HepG2 (cell line): Measurements from ENCODE around the gene TEF. TPM values are rescaled to one million over a fixed set of nuclear protein-coding genes. Genes with fewer than 3 reads are reported as not detected.

Experiments used
- FOXK1 ChIP-seq: sonication (generic); formaldehyde crosslinking; IDR thresholded peaks from 2 replicates; pipeline ENCODE4 v1.4.0; 2020; ENCODE audit warnings: low read depth, missing genetic modification reagents, borderline replicate concordance
- GZF1 ChIP-seq: sonication (generic); formaldehyde crosslinking; IDR thresholded peaks from 2 replicates; pipeline ENCODE4 v1.5.1; 2020; ENCODE audit warnings: mild to moderate bottlenecking, missing genetic modification reagents
- KDM5A ChIP-seq: fragments of 200-600 bp; sonication (generic); IDR thresholded peaks from 2 replicates; pipeline ENCODE4 v1.7.0; 2018; ENCODE audit warnings: antibody characterized with exemption, mild to moderate bottlenecking, low read length, borderline replicate concordance
- KMT2B ChIP-seq: IDR thresholded peaks from 2 replicates; pipeline ENCODE4 v1.6.1; 2016; ENCODE audit warnings: missing genetic modification reagents, missing compliant biosample characterization
- NR2C2 ChIP-seq: sonication (generic); formaldehyde crosslinking; IDR thresholded peaks from 2 replicates; pipeline ENCODE4 v1.4.0; 2020; ENCODE audit warnings: missing genetic modification reagents, mild to moderate bottlenecking, moderate library complexity, borderline replicate concordance
- RAD51 ChIP-seq: fragments of 450-650 bp; IDR thresholded peaks from 2 replicates; pipeline ENCODE4 v1.6.1; 2016; ENCODE audit warnings: borderline replicate concordance
- RBFOX2 ChIP-seq: fragments of 200-400 bp; formaldehyde crosslinking; IDR thresholded peaks from 2 replicates; pipeline ENCODE4 v1.6.1; 2017; ENCODE audit warnings: low read depth, mild to moderate bottlenecking, low read length
- RFXAP ChIP-seq: sonication (generic); formaldehyde crosslinking; IDR thresholded peaks from 2 replicates; pipeline ENCODE4 v1.4.0; 2020; ENCODE audit warnings: missing genetic modification reagents, borderline replicate concordance
- SAP130 ChIP-seq: IDR thresholded peaks from 2 replicates; pipeline ENCODE4 v1.6.1; 2016; ENCODE audit warnings: low read depth
- SOX6 ChIP-seq, 2 experiments: fragments of 450-650 bp in 1 of 2; sonication (generic) in 1 of 2; formaldehyde crosslinking in 1 of 2; IDR thresholded peaks; 2 replicates each; pipeline versions ENCODE4 v1.4.0 to v1.6.1; 2017 to 2020; ENCODE audit warnings: antibody characterized with exemption in 1 of 2, mild to moderate bottlenecking in 1 of 2, missing genetic modification reagents in 1 of 2
- ZBTB20 ChIP-seq: sonication (generic); formaldehyde crosslinking; IDR thresholded peaks from 2 replicates; pipeline ENCODE4 v1.8.1; 2023; ENCODE audit warnings: missing genetic modification reagents, low read depth, mild to moderate bottlenecking, borderline replicate concordance
- ZFX ChIP-seq: sonication (generic); formaldehyde crosslinking; IDR thresholded peaks from 2 replicates; pipeline ENCODE4 v1.4.0; 2020; ENCODE audit warnings: mild to moderate bottlenecking, low read depth, missing genetic modification reagents, moderate library complexity
- ZNF839 ChIP-seq: sonication (generic); formaldehyde crosslinking; IDR thresholded peaks from 2 replicates; pipeline ENCODE4 v1.4.0; 2020; ENCODE audit warnings: missing genetic modification reagents, mild to moderate bottlenecking, borderline replicate concordance
- polyA plus RNA-seq, 8 experiments: library from polyadenylated mRNA; depleted of rRNA in 3 of 8; stranded (reverse) in 7 of 8; unstranded in 1 of 8; fragments of >200 nt; fragmentation: Illumina TruSeq in 4 of 8; extraction: Trizol in 4 of 8; gene quantifications; 2 replicates each; pipeline versions ENCODE4 v1.2.1 to v1.2.3, GENCODE V29; 2011 to 2016; ENCODE audit warnings: low read depth in 4 of 8, missing spikeins in 1 of 8, mixed read lengths in 1 of 8; ENCODE audit not compliant: insufficient read depth in 1 of 8
- total RNA-seq, 5 experiments: library from RNA; depleted of rRNA; stranded (reverse); fragments of >200 nt; fragmentation: Illumina TruSeq; extraction: Trizol; gene quantifications; 2 replicates each; pipeline ENCODE4 v1.2.3, GENCODE V29; 2016; ENCODE audit warnings: low read depth in 1 of 5
- TF ChIP-seq, protein P1 (sequence below): IDR thresholded peaks from 2 replicates; pipeline ENCODE4 v1.6.1; 2012; ENCODE audit warnings: low read depth, low read length, improper control_type of control experiment
- TF ChIP-seq, protein P2 (sequence below): sonication (generic); formaldehyde crosslinking; IDR thresholded peaks from 2 replicates; pipeline ENCODE4 v1.4.0; 2020; ENCODE audit warnings: missing genetic modification reagents
- TF ChIP-seq, protein P3 (sequence below): sonication (generic); formaldehyde crosslinking; IDR thresholded peaks from 2 replicates; pipeline ENCODE4 v1.9.0; 2022; ENCODE audit warnings: missing genetic modification reagents, mild to moderate bottlenecking, borderline replicate concordance
- TF ChIP-seq, protein P4 (sequence below): sonication (generic); formaldehyde crosslinking; IDR thresholded peaks from 2 replicates; pipeline ENCODE4 v1.9.0; 2022; ENCODE audit warnings: low read depth, missing genetic modification reagents
- TF ChIP-seq, protein P5 (sequence below): sonication (generic); formaldehyde crosslinking; IDR thresholded peaks from 2 replicates; pipeline ENCODE4 v1.4.0; 2020; ENCODE audit warnings: missing genetic modification reagents

TEF gene
- total and polyA plus RNA-seq, 2 of the 13 experiments (the other 11 are each of a cell fraction or from before 2014, with no cell fraction given) = 7.6 to 11.2 TPM

DNA sequence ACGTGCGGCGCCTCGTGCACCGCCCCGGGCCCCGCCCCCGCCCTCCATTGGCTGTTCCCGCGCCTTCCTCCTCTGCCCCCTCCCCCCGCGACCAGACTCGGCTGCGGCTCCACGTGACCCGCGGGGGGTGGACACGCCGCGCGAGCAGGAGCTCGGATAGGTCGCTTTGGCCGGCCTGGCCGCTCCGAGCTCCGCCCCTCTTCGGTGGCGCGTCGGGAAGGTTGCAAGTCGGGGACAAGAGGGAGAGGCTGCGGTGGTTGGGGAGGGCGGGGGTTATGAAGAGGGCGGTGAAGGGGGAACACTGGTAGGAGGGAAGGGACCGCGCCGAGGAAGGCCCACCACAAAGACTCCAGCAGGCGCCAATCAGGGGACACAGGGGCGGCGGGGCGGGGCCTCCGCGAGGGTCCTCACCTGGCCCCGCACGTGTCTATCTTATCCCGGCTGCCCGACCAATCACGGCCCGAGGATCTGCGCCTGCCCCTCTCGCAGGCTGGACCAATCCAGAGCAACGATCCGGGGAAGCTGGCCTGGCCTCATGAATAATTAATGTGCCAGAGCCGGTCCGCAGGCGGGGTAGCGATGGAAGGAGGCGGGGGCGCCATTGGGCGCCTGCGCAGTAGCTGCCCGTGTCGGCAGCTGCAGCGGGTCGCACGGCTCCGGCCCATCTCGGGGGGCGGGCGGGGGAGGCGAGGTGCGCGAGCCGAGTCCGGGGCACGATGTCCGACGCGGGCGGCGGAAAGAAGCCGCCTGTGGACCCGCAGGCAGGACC, at the start of gene TEF (continued):
- TF ChIP-seq, protein P1, sequence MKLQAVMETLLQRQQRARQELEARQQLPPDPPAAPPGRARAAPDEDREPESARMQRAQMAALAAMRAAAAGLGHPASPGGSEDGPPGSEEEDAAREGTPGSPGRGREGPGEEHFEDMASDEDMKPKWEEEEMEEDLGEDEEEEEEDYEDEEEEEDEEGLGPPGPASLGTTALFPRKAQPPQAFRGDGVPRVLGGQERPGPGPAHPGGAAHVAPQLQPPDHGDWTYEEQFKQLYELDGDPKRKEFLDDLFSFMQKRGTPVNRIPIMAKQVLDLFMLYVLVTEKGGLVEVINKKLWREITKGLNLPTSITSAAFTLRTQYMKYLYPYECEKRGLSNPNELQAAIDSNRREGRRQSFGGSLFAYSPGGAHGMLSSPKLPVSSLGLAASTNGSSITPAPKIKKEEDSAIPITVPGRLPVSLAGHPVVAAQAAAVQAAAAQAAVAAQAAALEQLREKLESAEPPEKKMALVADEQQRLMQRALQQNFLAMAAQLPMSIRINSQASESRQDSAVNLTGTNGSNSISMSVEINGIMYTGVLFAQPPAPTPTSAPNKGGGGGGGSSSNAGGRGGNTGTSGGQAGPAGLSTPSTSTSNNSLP = peak; percentile 73; the same call in 1 of the 2 replicates
- TF ChIP-seq, protein P2, sequence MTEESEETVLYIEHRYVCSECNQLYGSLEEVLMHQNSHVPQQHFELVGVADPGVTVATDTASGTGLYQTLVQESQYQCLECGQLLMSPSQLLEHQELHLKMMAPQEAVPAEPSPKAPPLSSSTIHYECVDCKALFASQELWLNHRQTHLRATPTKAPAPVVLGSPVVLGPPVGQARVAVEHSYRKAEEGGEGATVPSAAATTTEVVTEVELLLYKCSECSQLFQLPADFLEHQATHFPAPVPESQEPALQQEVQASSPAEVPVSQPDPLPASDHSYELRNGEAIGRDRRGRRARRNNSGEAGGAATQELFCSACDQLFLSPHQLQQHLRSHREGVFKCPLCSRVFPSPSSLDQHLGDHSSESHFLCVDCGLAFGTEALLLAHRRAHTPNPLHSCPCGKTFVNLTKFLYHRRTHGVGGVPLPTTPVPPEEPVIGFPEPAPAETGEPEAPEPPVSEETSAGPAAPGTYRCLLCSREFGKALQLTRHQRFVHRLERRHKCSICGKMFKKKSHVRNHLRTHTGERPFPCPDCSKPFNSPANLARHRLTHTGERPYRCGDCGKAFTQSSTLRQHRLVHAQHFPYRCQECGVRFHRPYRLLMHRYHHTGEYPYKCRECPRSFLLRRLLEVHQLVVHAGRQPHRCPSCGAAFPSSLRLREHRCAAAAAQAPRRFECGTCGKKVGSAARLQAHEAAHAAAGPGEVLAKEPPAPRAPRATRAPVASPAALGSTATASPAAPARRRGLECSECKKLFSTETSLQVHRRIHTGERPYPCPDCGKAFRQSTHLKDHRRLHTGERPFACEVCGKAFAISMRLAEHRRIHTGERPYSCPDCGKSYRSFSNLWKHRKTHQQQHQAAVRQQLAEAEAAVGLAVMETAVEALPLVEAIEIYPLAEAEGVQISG = no peak
- TF ChIP-seq KMT2B (CRISPR knock-in tag) = 0 out of 2 replicates have a peak, but pooled peaks have one; percentile 2
- 0 out of 2 replicates have a peak, but pooled peaks have one; percentile 9 for TF ChIP-seq GZF1
- TF ChIP-seq SOX6 (IDR thresholded peaks at IDR 0.05) = no peak
- TF ChIP-seq SOX6 (CRISPR knock-in tag; IDR thresholded peaks at IDR 0.05) = 0 out of 2 replicates have a peak, but pooled peaks have one; percentile 9
- TF ChIP-seq KDM5A = peak; percentile 50; the same call in 1 of the 2 replicates
- TF ChIP-seq RAD51 = peak; percentile 81
- TF ChIP-seq FOXK1 (CRISPR knock-in tag) = peak; percentile 8; the same call in 1 of the 2 replicates
- 0 out of 2 replicates have a peak, but pooled peaks have one; percentile 7 for TF ChIP-seq NR2C2 (CRISPR knock-in tag)
- peak; percentile 76 for TF ChIP-seq RBFOX2
- no peak for TF ChIP-seq ZNF839 (CRISPR knock-in tag)
- TF ChIP-seq, protein P3, sequence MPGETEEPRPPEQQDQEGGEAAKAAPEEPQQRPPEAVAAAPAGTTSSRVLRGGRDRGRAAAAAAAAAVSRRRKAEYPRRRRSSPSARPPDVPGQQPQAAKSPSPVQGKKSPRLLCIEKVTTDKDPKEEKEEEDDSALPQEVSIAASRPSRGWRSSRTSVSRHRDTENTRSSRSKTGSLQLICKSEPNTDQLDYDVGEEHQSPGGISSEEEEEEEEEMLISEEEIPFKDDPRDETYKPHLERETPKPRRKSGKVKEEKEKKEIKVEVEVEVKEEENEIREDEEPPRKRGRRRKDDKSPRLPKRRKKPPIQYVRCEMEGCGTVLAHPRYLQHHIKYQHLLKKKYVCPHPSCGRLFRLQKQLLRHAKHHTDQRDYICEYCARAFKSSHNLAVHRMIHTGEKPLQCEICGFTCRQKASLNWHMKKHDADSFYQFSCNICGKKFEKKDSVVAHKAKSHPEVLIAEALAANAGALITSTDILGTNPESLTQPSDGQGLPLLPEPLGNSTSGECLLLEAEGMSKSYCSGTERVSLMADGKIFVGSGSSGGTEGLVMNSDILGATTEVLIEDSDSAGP (CRISPR knock-in tag) = peak; percentile 8; the same call in 1 of the 2 replicates
- TF ChIP-seq, protein P4, sequence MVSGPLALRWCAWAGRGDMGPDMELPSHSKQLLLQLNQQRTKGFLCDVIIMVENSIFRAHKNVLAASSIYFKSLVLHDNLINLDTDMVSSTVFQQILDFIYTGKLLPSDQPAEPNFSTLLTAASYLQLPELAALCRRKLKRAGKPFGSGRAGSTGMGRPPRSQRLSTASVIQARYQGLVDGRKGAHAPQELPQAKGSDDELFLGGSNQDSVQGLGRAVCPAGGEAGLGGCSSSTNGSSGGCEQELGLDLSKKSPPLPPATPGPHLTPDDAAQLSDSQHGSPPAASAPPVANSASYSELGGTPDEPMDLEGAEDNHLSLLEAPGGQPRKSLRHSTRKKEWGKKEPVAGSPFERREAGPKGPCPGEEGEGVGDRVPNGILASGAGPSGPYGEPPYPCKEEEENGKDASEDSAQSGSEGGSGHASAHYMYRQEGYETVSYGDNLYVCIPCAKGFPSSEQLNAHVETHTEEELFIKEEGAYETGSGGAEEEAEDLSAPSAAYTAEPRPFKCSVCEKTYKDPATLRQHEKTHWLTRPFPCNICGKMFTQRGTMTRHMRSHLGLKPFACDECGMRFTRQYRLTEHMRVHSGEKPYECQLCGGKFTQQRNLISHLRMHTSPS (CRISPR knock-in tag) = no peak
- TF ChIP-seq ZFX (CRISPR knock-in tag) = peak; percentile 32; the same call in 1 of the 2 replicates
- TF ChIP-seq, protein P5, sequence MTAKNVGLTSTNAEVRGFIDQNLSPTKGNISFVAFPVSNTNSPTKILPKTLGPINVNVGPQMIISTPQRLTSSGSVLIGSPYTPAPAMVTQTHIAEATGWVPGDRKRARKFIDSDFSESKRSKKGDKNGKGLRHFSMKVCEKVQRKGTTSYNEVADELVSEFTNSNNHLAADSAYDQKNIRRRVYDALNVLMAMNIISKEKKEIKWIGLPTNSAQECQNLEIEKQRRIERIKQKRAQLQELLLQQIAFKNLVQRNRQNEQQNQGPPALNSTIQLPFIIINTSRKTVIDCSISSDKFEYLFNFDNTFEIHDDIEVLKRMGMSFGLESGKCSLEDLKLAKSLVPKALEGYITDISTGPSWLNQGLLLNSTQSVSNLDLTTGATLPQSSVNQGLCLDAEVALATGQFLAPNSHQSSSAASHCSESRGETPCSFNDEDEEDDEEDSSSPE (CRISPR knock-in tag) = 0 out of 2 replicates have a peak, but pooled peaks have one; percentile 38
- peak; percentile 85 for TF ChIP-seq SAP130 (CRISPR knock-in tag)
- no peak for TF ChIP-seq ZBTB20
- TF ChIP-seq RFXAP (CRISPR knock-in tag) = no peak
